Measurements from ENCODE around the gene MYOCD.

Gene MYOCD

GRCh38 chr17:12642034-12642433, 23.7 kb upstream of the MYOCD start:
- DNase-seq, result no peak

- no peak for DNase-seq
These were observed 21.9 kb upstream of the MYOCD start for GRCh38 chr17:12643822-12644221.

GRCh38 chr17:12644623-12645022, 21.1 kb upstream of the MYOCD start:
- DNase-seq, result no peak

- DNase-seq, result no peak
These were observed 18.8 kb upstream of the MYOCD start for GRCh38 chr17:12646761-12647422.

- no peak for DNase-seq
These were observed 17.2 kb upstream of the MYOCD start for GRCh38 chr17:12648498-12648897.

GRCh38 chr17:12655936-12656335, 9.8 kb upstream of the MYOCD start:
- no peak for DNase-seq

GRCh38 chr17:12656354-12656753, 9.3 kb upstream of the MYOCD start:
- DNase-seq, result no peak

- no peak for DNase-seq
These were observed 6.2 kb upstream of the MYOCD start for GRCh38 chr17:12659500-12659899.

- no peak for DNase-seq
These were observed 1.4 kb upstream of the MYOCD start for GRCh38 chr17:12664252-12664651.

GRCh38 chr17:12664894-12665262, 812 bp upstream of the MYOCD start:
- no peak for DNase-seq

- no peak for DNase-seq
These were observed 1.0 kb downstream of the MYOCD start for GRCh38 chr17:12666718-12667117.

GRCh38 chr17:12667299-12667958, 1.7 kb downstream of the MYOCD start:
- peak; percentile 12 for DNase-seq

GRCh38 chr17:12671906-12672305, 6.2 kb downstream of the MYOCD start:
- DNase-seq, result no peak

GRCh38 chr17:12672947-12673346, 7.3 kb downstream of the MYOCD start:
- no peak for DNase-seq

- no peak for DNase-seq
These were observed 8.1 kb downstream of the MYOCD start for GRCh38 chr17:12673788-12674187.

GRCh38 chr17:12680407-12680897, 14.8 kb downstream of the MYOCD start:
- no peak for DNase-seq

- no peak for DNase-seq
These were observed 15.3 kb downstream of the MYOCD start for GRCh38 chr17:12680993-12681392.

GRCh38 chr17:12683299-12683698, 17.6 kb downstream of the MYOCD start:
- no peak for DNase-seq

- no peak for DNase-seq
These were observed 20.8 kb downstream of the MYOCD start for GRCh38 chr17:12686486-12686885.

GRCh38 chr17:12688382-12688781, 22.7 kb downstream of the MYOCD start:
- no peak for DNase-seq

- no peak for DNase-seq
These were observed 25.5 kb downstream of the MYOCD start for GRCh38 chr17:12691173-12691572.

- no peak for DNase-seq
These were observed 27.9 kb downstream of the MYOCD start for GRCh38 chr17:12693640-12694039.

GRCh38 chr17:12706070-12706469, 40.4 kb downstream of the MYOCD start:
- DNase-seq, result no peak

GRCh38 chr17:12709063-12709462, 43.4 kb downstream of the MYOCD start:
- no peak for DNase-seq

GRCh38 chr17:12712415-12712814, 46.7 kb downstream of the MYOCD start:
- no peak for DNase-seq
